ENCODE results near the gene METAP2.

METAP2 gene

GRCh38 chr12:95513599-95513998 lies 39.6 kb downstream of the METAP2 start:
- DNase-seq (ENCODE audit: low read depth) = no peak

- DNase-seq (ENCODE audit: low read depth) = no peak
Measured at GRCh38 chr12:95515197-95515596, 41.2 kb downstream of the METAP2 start.

GRCh38 chr12:95516757-95517156 lies 42.8 kb downstream of the METAP2 start:
- no peak for DNase-seq (ENCODE audit: low read depth)

GRCh38 chr12:95517246-95517645 lies 43.3 kb downstream of the METAP2 start:
- no peak for DNase-seq (ENCODE audit: low read depth)

- DNase-seq (ENCODE audit: low read depth) = no peak
Measured at GRCh38 chr12:95518944-95519343, 45.0 kb downstream of the METAP2 start.

GRCh38 chr12:95520816-95521215 lies 46.9 kb downstream of the METAP2 start:
- DNase-seq (ENCODE audit: low read depth) = no peak

GRCh38 chr12:95522692-95523091 lies 48.7 kb downstream of the METAP2 start:
- DNase-seq (ENCODE audit: low read depth) = no peak

GRCh38 chr12:95528431-95528830 lies 54.5 kb downstream of the METAP2 start:
- DNase-seq (ENCODE audit: low read depth) = no peak

GRCh38 chr12:95529693-95530225 lies 55.8 kb downstream of the METAP2 start:
- no peak for DNase-seq (ENCODE audit: low read depth)

- peak; percentile 52 for DNase-seq (ENCODE audit: low read depth)
Measured at GRCh38 chr12:95532851-95533250, 58.9 kb downstream of the METAP2 start.

- no peak for DNase-seq (ENCODE audit: low read depth)
Measured at GRCh38 chr12:95533985-95534384, 60.0 kb downstream of the METAP2 start.

GRCh38 chr12:95538006-95538405 lies 64.1 kb downstream of the METAP2 start:
- DNase-seq (ENCODE audit: low read depth) = no peak

- DNase-seq (ENCODE audit: low read depth) = no peak
Measured at GRCh38 chr12:95538656-95539055, 64.7 kb downstream of the METAP2 start.

GRCh38 chr12:95541436-95541835 lies 67.5 kb downstream of the METAP2 start:
- DNase-seq (ENCODE audit: low read depth) = no peak

GRCh38 chr12:95543305-95543704 lies 69.4 kb downstream of the METAP2 start:
- DNase-seq (ENCODE audit: low read depth) = no peak

- no peak for DNase-seq (ENCODE audit: low read depth)
Measured at GRCh38 chr12:95544756-95545155, 70.8 kb downstream of the METAP2 start.

- DNase-seq (ENCODE audit: low read depth) = no peak
Measured at GRCh38 chr12:95545303-95545702, 71.4 kb downstream of the METAP2 start.

GRCh38 chr12:95545731-95546490 lies 72.0 kb downstream of the METAP2 start:
- DNase-seq (ENCODE audit: low read depth) = no peak

GRCh38 chr12:95546491-95546813 lies 72.5 kb downstream of the METAP2 start:
- no peak for DNase-seq (ENCODE audit: low read depth)

GRCh38 chr12:95547522-95548055 lies 73.6 kb downstream of the METAP2 start:
- DNase-seq (ENCODE audit: low read depth) = peak; percentile 41

- no peak for DNase-seq (ENCODE audit: low read depth)
Measured at GRCh38 chr12:95548056-95548538, 74.1 kb downstream of the METAP2 start.

GRCh38 chr12:95548539-95549391 lies 74.8 kb downstream of the METAP2 start:
- no peak for DNase-seq (ENCODE audit: low read depth)
